BLaER1 treated with 17β-estradiol and CSF1 and Interleukin-3, amounts not matched to agents 10 nM and 100 nM (cell line): Measurements from ENCODE around the gene ABHD14A.
A peak's percentile ranks its signal among the peaks of the same experiment; 100 is the strongest.

Experiments
- H3K27ac ChIP-seq, 11 experiments: shearing (Covaris generic); formaldehyde crosslinking; 2 replicates each; pipeline ENCODE4 v1.8.1; 2022
- H3K27me3 ChIP-seq, 11 experiments: shearing (Covaris generic); formaldehyde crosslinking; 2 replicates each; pipeline ENCODE4 v1.8.1; 2022
- H3K36me3 ChIP-seq, 11 experiments: shearing (Covaris generic); formaldehyde crosslinking; 2 replicates each; pipeline ENCODE4 v1.8.1; 2022
- H3K4me1 ChIP-seq, 10 experiments: shearing (Covaris generic); formaldehyde crosslinking; 2 replicates each; pipeline ENCODE4 v1.8.1; 2022
- H3K4me2 ChIP-seq, 11 experiments: shearing (Covaris generic); formaldehyde crosslinking; 2 replicates each; pipeline ENCODE4 v1.8.1; 2022
- H3K4me3 ChIP-seq, 10 experiments: shearing (Covaris generic); formaldehyde crosslinking; 2 replicates each; pipeline ENCODE4 v1.8.1; 2022
- H3K9ac ChIP-seq, 11 experiments: shearing (Covaris generic); formaldehyde crosslinking; 2 replicates each; pipeline ENCODE4 v1.8.1; 2022
- H3K9me3 ChIP-seq, 11 experiments: shearing (Covaris generic); formaldehyde crosslinking; replicated peaks in 1 of 11; 2 replicates each; pipeline ENCODE4 v1.8.1; 2022
- H4K20me1 ChIP-seq, 11 experiments: shearing (Covaris generic); formaldehyde crosslinking; 2 replicates each; pipeline ENCODE4 v1.8.1; 2022
- Cebpa-rat ChIP-seq, 11 experiments: shearing (Covaris generic); IDR thresholded peaks; 2 replicates each; pipeline ENCODE4 v1.8.1; 2022

Gene ABHD14A

DNA sequence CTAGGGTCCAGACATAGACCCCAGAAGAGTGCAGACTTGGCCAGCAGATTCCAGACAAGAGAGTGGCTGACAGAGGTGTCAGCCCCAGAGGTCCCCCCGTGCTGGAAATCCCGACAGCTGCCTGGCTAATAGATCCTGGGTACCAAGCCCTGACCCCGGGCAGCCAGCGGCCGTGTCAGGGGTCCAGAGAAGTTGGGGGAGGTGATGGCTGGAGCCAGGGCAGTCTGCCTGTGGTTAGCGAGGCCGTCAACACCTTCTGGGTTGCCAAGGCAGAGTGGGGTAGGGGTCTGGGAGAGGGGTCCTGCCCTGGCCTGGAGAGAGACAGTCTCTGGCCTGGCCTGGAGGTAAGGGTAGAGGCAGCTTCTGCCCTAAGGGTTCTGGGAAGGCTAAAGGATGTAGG, 45.9 kb downstream of the ABHD14A start:
- H3K27ac ChIP-seq = peak overlapping the region in 10 of 11 experiments; percentile 36 to 74 (median 61); a peak in 14 of 22 replicates
- H3K27me3 ChIP-seq = peaks cover 0 to 3% (median 0%) of the 10 kb centered on the region in 11 experiments; a peak in 1 of 22 replicates
- H3K4me3 ChIP-seq = no peak overlapping the region
- peak overlapping the region; percentile 75 to 98 (median 86) for H3K4me2 ChIP-seq
- H3K36me3 ChIP-seq = no peaks in the 10 kb centered on the region
- no peaks in the 10 kb centered on the region for H4K20me1 ChIP-seq
- TF ChIP-seq Cebpa-rat (IDR thresholded peaks at IDR 0.05) = no peak
- peaks cover 76 to 100% (median 100%) of the 10 kb centered on the region in 10 experiments for H3K4me1 ChIP-seq
- no peaks in the 10 kb centered on the region for H3K9me3 ChIP-seq
- H3K9ac ChIP-seq = peak overlapping the region in 6 of 11 experiments; percentile 16 to 65 (median 50); a peak in 7 of 22 replicates

DNA sequence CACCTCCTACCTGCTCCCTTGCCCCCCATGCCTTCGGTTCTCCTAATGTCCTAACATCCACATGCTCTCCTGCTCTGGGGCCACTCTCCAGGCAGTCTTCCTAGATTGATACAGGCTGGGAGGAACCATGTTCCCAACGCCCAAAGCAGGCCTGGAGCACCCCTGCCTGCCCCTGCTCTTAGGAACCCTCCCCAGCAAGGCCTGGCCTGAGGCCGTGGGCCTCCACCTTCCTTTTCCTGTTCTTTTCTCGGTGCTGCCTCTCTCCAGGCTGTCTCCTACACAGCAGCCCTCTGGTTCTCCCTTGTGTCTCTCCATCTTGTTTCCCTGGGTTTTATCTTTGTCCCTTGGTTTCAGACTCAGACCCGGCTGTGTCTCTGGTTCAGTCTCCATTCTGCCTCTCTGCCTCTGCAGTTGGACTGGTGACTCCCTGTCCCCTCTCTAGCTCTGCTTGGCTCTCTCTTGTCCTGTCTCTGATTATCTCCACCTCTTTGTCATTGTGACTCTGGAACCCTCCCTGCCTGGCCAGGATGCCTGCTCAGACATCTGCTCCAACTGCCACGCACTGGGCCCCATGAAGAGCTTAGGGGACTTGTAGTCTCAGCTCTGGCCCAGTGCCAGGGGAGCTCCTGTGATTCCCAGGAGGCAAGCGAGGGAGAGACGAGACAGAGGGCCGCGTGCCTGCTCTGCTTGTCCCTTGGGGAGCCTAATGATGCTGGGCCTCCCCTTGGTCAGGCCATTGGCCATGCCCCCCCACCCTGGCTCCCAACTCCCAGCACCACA, 46.8 kb downstream of the ABHD14A start:
- H4K20me1 ChIP-seq = no peaks in the 10 kb centered on the region
- peak overlapping the region; percentile 75 to 98 (median 86) for H3K4me2 ChIP-seq
- H3K9me3 ChIP-seq = no peaks in the 10 kb centered on the region
- H3K36me3 ChIP-seq = no peaks in the 10 kb centered on the region
- peak overlapping the region; percentile 16 to 65 (median 33); a peak in 15 of 22 replicates for H3K9ac ChIP-seq
- TF ChIP-seq Cebpa-rat (IDR thresholded peaks at IDR 0.05) = no peak
- no peak overlapping the region for H3K4me3 ChIP-seq
- H3K27ac ChIP-seq = peak overlapping the region in 10 of 11 experiments; percentile 36 to 74 (median 61); a peak in 19 of 22 replicates
- H3K4me1 ChIP-seq = peaks cover 76 to 99% (median 98%) of the 10 kb centered on the region in 10 experiments
- H3K27me3 ChIP-seq = peaks cover 0 to 3% (median 0%) of the 10 kb centered on the region in 11 experiments; a peak in 1 of 22 replicates

DNA sequence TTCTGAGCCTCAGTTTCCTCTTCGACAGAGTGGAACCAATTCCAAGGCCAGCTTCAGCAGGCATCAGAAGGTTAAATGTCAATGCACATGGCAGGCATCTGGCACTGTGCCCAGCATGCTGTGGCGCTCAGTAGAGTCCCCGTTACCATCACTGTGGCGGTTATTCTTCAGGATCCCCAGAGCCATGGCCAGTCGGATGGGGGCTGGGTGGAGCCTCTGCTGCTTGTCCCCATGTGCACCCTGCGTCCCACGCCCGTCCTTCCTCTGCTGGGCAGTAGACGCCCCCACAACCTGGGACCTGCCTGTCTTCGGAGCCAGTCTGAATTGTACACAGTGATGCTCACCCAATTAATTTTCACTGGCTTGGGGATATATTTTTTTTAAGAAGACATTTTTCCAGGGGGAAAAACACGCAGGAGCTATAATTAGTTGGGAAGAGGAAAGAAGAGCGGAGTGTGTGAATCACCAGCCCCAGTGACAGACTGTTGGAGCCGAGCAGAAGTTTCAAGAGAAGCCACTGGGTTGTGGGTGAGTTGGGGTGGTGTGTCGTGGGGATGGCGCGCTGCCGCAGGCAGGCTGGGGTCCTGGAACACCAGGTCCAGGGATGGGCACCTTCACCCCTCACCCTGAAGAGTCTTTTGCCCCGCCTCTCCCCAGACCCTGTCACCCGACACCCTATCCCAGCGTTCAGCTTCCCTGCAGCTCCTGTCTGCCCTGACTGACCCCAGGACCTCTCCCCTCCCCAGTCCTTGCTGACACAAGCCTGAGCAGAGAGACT, 47.6 kb downstream of the ABHD14A start:
- Histone ChIP-seq H3K4me2 (peak overlapping the region; percentile 75 to 98 (median 86)), H3K27ac (peak overlapping the region in 7 of 11 experiments; percentile 55 to 83 (median 63); a peak in 12 of 22 replicates), H3K9me3 (no peaks in the 10 kb centered on the region), H3K4me3 (no peak overlapping the region; a peak in 1 of 20 replicates), H3K4me1 (peaks cover 76 to 95% (median 93%) of the 10 kb centered on the region in 10 experiments), H3K36me3 (no peaks in the 10 kb centered on the region), H3K9ac (peak overlapping the region in 1 of 11 experiments; percentile 54; a peak in 3 of 22 replicates), H3K27me3 (peaks cover 0 to 3% (median 0%) of the 10 kb centered on the region in 11 experiments; a peak in 1 of 22 replicates), H4K20me1 (no peaks in the 10 kb centered on the region)
- TF ChIP-seq Cebpa-rat (IDR thresholded peaks at IDR 0.05) = no peak

DNA sequence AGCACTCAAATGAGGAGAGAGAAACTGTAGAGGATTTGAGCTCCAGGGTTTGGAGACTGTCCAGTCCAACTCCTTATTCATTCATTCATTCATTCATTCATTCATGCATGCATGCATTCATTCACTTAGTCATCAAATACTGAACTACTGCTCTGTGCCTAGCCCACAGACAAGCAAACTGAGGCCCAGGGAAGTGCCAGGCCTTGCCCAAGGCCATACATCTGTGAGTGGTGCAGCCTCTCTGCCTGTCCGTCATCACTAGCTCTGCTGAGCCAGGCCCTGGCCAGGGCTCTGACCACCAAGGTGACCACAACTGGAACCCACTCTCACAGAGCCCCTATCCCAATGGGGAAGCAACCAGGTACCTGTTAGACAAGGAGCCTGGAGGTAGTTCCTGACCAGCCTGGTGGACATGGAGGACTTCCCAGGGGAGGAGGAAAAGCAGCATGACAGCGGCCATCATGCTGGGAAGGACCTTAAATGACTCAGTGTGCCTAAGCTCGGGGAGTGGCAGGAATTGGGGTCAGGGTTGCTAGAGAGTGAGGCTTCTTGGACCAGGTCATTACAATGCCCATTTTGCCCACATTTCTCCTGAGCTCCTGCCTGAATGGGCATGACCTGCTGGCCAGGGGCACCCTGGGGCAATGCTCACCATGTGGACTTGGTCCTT, 48.4 kb downstream of the ABHD14A start:
- H3K9me3 ChIP-seq = no peaks in the 10 kb centered on the region
- H3K36me3 ChIP-seq = no peaks in the 10 kb centered on the region
- H3K4me3 ChIP-seq = peak overlapping the region in 2 of 10 experiments; percentile 6 to 25; a peak in 2 of 20 replicates
- H3K4me1 ChIP-seq = peaks cover 74 to 95% (median 90%) of the 10 kb centered on the region in 10 experiments
- peak overlapping the region; percentile 52 to 73 (median 63); a peak in 20 of 22 replicates for H3K9ac ChIP-seq
- TF ChIP-seq Cebpa-rat (IDR thresholded peaks at IDR 0.05) = no peak
- H4K20me1 ChIP-seq = no peaks in the 10 kb centered on the region
- H3K27me3 ChIP-seq = peaks cover 0 to 3% (median 0%) of the 10 kb centered on the region in 11 experiments; a peak in 1 of 22 replicates
- H3K27ac ChIP-seq = peak overlapping the region; percentile 50 to 83 (median 75); a peak in 20 of 22 replicates
- H3K4me2 ChIP-seq = peak overlapping the region; percentile 75 to 98 (median 86)

- peak overlapping the region; percentile 75 to 98 (median 86) for H3K4me2 ChIP-seq
Observed at GRCh38 chr3:52023860-52024764, 49.2 kb downstream of the ABHD14A start.

GRCh38 chr3:52024765-52025452, 50.0 kb downstream of the ABHD14A start:
- peaks cover 66 to 95% (median 87%) of the 10 kb centered on the region in 10 experiments for H3K4me1 ChIP-seq
- H3K4me2 ChIP-seq = peak overlapping the region; percentile 75 to 98 (median 86); a peak in 20 of 22 replicates
- H3K4me3 ChIP-seq = no peak overlapping the region
- TF ChIP-seq Cebpa-rat (IDR thresholded peaks at IDR 0.05) = no peak
- H3K27me3 ChIP-seq = no peaks in the 10 kb centered on the region
- H4K20me1 ChIP-seq = no peaks in the 10 kb centered on the region
- no peaks in the 10 kb centered on the region for H3K9me3 ChIP-seq
- peak overlapping the region in 4 of 11 experiments; percentile 52 to 69 (median 66); a peak in 3 of 22 replicates for H3K9ac ChIP-seq
- H3K36me3 ChIP-seq = no peaks in the 10 kb centered on the region
- H3K27ac ChIP-seq = peak overlapping the region in 6 of 11 experiments; percentile 72 to 83 (median 78); a peak in 10 of 22 replicates

More at GRCh38 chr3:52023860-52024764, 49.2 kb downstream of the ABHD14A start:
- Histone ChIP-seq H3K4me1 (peaks cover 74 to 95% (median 90%) of the 10 kb centered on the region in 10 experiments), H3K27me3 (no peaks in the 10 kb centered on the region), H3K36me3 (no peaks in the 10 kb centered on the region), H3K4me3 (peak overlapping the region in 3 of 10 experiments; percentile 6 to 25 (median 7); a peak in 2 of 20 replicates), H3K9me3 (no peaks in the 10 kb centered on the region), H3K27ac (peak overlapping the region; percentile 50 to 83 (median 75); a peak in 21 of 22 replicates), H4K20me1 (no peaks in the 10 kb centered on the region), H3K9ac (peak overlapping the region; percentile 52 to 73 (median 63); a peak in 21 of 22 replicates)
- TF ChIP-seq Cebpa-rat (IDR thresholded peaks at IDR 0.05) = no peak

- no peaks in the 10 kb centered on the region for H3K27me3 ChIP-seq
- no peaks in the 10 kb centered on the region for H3K9me3 ChIP-seq
- peak overlapping the region; percentile 20 to 98 (median 86); a peak in 20 of 22 replicates for H3K4me2 ChIP-seq
- no peak overlapping the region for H3K4me3 ChIP-seq
- no peaks in the 10 kb centered on the region for H3K36me3 ChIP-seq
- no peak for TF ChIP-seq Cebpa-rat (IDR thresholded peaks at IDR 0.05)
- H4K20me1 ChIP-seq = no peaks in the 10 kb centered on the region
- peaks cover 61 to 94% (median 82%) of the 10 kb centered on the region in 10 experiments for H3K4me1 ChIP-seq
- peak overlapping the region in 2 of 11 experiments; percentile 4 to 40; a peak in 3 of 22 replicates for H3K27ac ChIP-seq
- no peak overlapping the region for H3K9ac ChIP-seq
Observed at GRCh38 chr3:52025453-52025852, 50.6 kb downstream of the ABHD14A start.
